GM10248 (cell line): Measurements from ENCODE around the gene ATP1A3.

ENCODE experiments used
- CTCF ChIA-PET: fragments of 300-600 bp; sonication (Branson Sonifier 250); formaldehyde crosslinking; extraction: SDS; loops from one replicate; lab custom pipeline; 2021; ENCODE audit warnings: antibody characterized with exemption; lab: Yijun Ruan, JAX
- POLR2A ChIA-PET: fragments of 350-650 bp; sonication (Branson Sonifier 250); formaldehyde crosslinking; extraction: SDS; loops from one replicate; lab custom pipeline; 2020; ENCODE audit warnings: antibody characterized with exemption; lab: Yijun Ruan, JAX
- DNase-seq: peaks from one replicate; pipeline ENCODE4 v3.0.0; 2012; ENCODE audit errors: extremely low spot score
- CTCF ChIP-seq: IDR thresholded peaks from 2 replicates; pipeline ENCODE4 v1.5.1; 2012; ENCODE audit warnings: mild to moderate bottlenecking, low read depth; ENCODE audit errors: extremely low read depth, missing control alignments, control extremely low read depth

The ATP1A3 gene

GRCh38 chr19:41924151-41925145 is 69.6 kb downstream of the ATP1A3 start:
- ChIA-PET CTCF (no interaction called here), POLR2A (no interaction called here)
- no peak for TF ChIP-seq CTCF
- DNase-seq, result no peak

GRCh38 chr19:41923045-41923788 is 70.8 kb downstream of the ATP1A3 start:
- POLR2A ChIA-PET, result no interaction called here
- DNase-seq, result no peak
- CTCF ChIA-PET, result interaction anchor here (1.5 kb wide), 1 partner anchor 13 kb away, joined by 4 read pairs; no protein-coding TSS in a partner anchor
- TF ChIP-seq CTCF, result no peak

- no peak for TF ChIP-seq CTCF
- CTCF ChIA-PET, result interaction anchor here (1.5 kb wide), 1 partner anchor 14 kb away, joined by 4 read pairs; no protein-coding TSS in a partner anchor
- POLR2A ChIA-PET, result interaction anchor here (0.6 kb wide), 1 partner anchor 53 kb away, joined by 3 read pairs; no protein-coding TSS in a partner anchor
- DNase-seq, result no peak
Observed at GRCh38 chr19:41922585-41922984, 71.4 kb downstream of the ATP1A3 start.

GRCh38 chr19:41921577-41922576 is 72.2 kb downstream of the ATP1A3 start:
- no peak for DNase-seq
- ChIA-PET CTCF (interaction anchor here (1.5 kb wide), 1 partner anchor 15 kb away, joined by 4 read pairs; no protein-coding TSS in a partner anchor), POLR2A (interaction anchor here (0.6 to 0.9 kb wide), 2 partner anchors 51 to 53 kb away, joined by 3 read pairs; no protein-coding TSS in a partner anchor)
- TF ChIP-seq CTCF, result no peak

- ChIA-PET CTCF (no interaction called here), POLR2A (interaction anchor here (0.9 kb wide), 1 partner anchor 51 kb away, joined by 3 read pairs; no protein-coding TSS in a partner anchor)
- TF ChIP-seq CTCF, result peak; percentile 19
- DNase-seq, result no peak
Observed at GRCh38 chr19:41920882-41921576, 73.0 kb downstream of the ATP1A3 start.
